ENCODE results near the gene KDM2A. TPM values are rescaled to one million over a fixed set of nuclear protein-coding genes. Genes with fewer than 3 reads are reported as not detected.

The KDM2A gene
- total and polyA plus RNA-seq, 2 of the 13 experiments (the other 11 are each of a cell fraction or from before 2014, with no cell fraction given): 31.3 to 31.4 TPM

DNA sequence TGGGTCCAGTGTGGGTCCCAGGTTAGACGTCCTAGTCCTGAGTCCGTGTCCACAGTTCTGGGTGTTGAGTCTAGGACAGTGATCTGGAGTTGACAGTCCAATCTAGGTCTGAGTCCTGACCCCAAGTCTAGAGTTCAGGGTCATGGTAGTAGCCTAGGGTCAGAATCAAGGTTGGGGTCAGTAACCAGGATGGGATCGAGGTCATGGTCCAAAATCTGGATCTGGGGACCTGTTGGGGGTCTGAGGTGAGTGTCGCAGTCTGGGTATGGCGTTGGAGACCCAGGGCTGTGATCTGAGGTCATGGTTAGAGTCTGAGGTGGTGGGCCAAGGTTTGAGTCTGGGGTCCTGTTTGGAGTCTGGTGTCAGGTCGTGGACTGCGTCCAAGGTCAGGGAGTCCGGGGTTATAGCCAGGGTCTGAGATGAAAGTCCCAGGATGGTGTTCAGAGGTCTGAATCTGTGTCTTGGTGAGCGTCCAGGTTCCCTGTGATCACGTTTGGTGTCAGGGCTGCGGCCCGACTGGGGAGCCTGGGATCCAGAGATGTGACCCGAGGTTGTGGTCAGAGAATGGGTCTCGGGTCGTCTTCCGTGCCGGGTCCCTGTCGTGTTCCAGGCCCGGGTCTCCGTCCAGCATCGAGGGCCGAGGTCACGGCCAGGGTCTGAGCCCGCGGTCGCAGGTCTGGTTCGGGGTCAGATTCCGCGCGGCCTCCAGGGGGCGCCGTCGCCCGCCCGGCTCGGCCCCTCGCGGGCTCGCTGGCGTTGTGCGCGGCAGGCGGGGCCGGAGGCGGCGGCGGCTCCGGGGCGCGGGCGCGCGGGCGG lies 146.8 kb downstream of the KDM2A start (continued):
- 0 out of 2 replicates have a peak, but pooled peaks have one; percentile 53 for TF ChIP-seq POGK (CRISPR knock-in tag; conservative IDR thresholded peaks at IDR 0.05)
- no peak for TF ChIP-seq ZFYVE20 (CRISPR knock-in tag; IDR thresholded peaks at IDR 0.05; ENCODE audit: borderline replicate concordance, low read depth)
- no peak; the same call in 1 of the 2 replicates for TF ChIP-seq ZNF788 (CRISPR knock-in tag; IDR thresholded peaks at IDR 0.05; ENCODE audit: borderline replicate concordance)
- no peak for TF ChIP-seq ZNF563 (CRISPR knock-in tag; IDR thresholded peaks at IDR 0.05)
- peak; percentile 70 for TF ChIP-seq STAG1 (CRISPR knock-in tag; IDR thresholded peaks at IDR 0.05)
- no peak for TF ChIP-seq EHMT2 (IDR thresholded peaks at IDR 0.05; ENCODE audit: borderline replicate concordance, low read depth, low read length)
- no peak for TF ChIP-seq ZFP90 (CRISPR knock-in tag; IDR thresholded peaks at IDR 0.05; ENCODE audit: borderline replicate concordance)
- peak; percentile 20; the same call in 1 of the 2 replicates for TF ChIP-seq ZNF691 (CRISPR knock-in tag; IDR thresholded peaks at IDR 0.05; ENCODE audit: borderline replicate concordance, low read depth)
- TF ChIP-seq ZNF274 (CRISPR knock-in tag; IDR thresholded peaks at IDR 0.05): no peak
- TF ChIP-seq TGIF2 (CRISPR knock-in tag; IDR thresholded peaks at IDR 0.05): no peak
- TF ChIP-seq AHR (CRISPR knock-in tag; IDR thresholded peaks at IDR 0.05): no peak
- TF ChIP-seq ZSCAN21 (CRISPR knock-in tag; IDR thresholded peaks at IDR 0.05; ENCODE audit: borderline replicate concordance): peak; percentile 59; the same call in 1 of the 2 replicates
- 0 out of 2 replicates have a peak, but pooled peaks have one; percentile 14 for TF ChIP-seq MXD1 (CRISPR knock-in tag; IDR thresholded peaks at IDR 0.05)
- no peak for TF ChIP-seq ZNF841 (CRISPR knock-in tag; IDR thresholded peaks at IDR 0.05; ENCODE audit: borderline replicate concordance)
- TF ChIP-seq ZNF616 (CRISPR knock-in tag; IDR thresholded peaks at IDR 0.05; ENCODE audit: low read depth): no peak
- TF ChIP-seq CREM (IDR thresholded peaks at IDR 0.05): no peak
- no peak for TF ChIP-seq CREM (CRISPR knock-in tag; IDR thresholded peaks at IDR 0.05)
- no peak for TF ChIP-seq SMAD3 (CRISPR knock-in tag; IDR thresholded peaks at IDR 0.05)
- TF ChIP-seq MEIS1 (CRISPR knock-in tag; IDR thresholded peaks at IDR 0.05; ENCODE audit: borderline replicate concordance): 0 out of 2 replicates have a peak, but pooled peaks have one; percentile 42
- TF ChIP-seq SP4 (CRISPR knock-in tag; IDR thresholded peaks at IDR 0.05): no peak; the same call in 1 of the 2 replicates
- peak; percentile 68 for TF ChIP-seq RARA (CRISPR knock-in tag; IDR thresholded peaks at IDR 0.05)
- no peak for TF ChIP-seq ZBTB37 (CRISPR knock-in tag; IDR thresholded peaks at IDR 0.05)
- TF ChIP-seq SALL1 (CRISPR knock-in tag; IDR thresholded peaks at IDR 0.05): peak; percentile 19; the same call in 1 of the 2 replicates
- TF ChIP-seq, protein P1, sequence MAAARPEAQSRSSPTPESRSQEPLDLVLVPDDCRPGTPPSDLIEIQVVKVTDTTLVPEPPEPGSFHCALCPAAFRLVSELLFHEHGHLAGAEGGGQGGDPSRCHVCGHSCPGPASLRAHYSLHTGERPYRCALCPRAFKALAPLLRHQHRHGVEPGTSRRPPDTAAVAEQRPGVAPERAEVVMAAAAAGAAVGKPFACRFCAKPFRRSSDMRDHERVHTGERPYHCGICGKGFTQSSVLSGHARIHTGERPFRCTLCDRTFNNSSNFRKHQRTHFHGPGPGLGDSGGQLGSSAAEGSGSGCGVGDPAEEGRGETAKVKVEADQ (CRISPR knock-in tag; IDR thresholded peaks at IDR 0.05; ENCODE audit: borderline replicate concordance): no peak
